CD4-positive, alpha-beta T cell treated with Interleukin-6 for 4 hours (primary cell): ENCODE results near the gene SLC45A1.

ENCODE experiments used
- DNase-seq: peaks from one replicate; pipeline ENCODE4 v3.0.0-alpha.2; 2020; ENCODE audit warnings: mixed read lengths

SLC45A1 gene

GRCh38 chr1:8356256-8357209 is 38.6 kb downstream of the SLC45A1 start:
- no peak for DNase-seq

DNA sequence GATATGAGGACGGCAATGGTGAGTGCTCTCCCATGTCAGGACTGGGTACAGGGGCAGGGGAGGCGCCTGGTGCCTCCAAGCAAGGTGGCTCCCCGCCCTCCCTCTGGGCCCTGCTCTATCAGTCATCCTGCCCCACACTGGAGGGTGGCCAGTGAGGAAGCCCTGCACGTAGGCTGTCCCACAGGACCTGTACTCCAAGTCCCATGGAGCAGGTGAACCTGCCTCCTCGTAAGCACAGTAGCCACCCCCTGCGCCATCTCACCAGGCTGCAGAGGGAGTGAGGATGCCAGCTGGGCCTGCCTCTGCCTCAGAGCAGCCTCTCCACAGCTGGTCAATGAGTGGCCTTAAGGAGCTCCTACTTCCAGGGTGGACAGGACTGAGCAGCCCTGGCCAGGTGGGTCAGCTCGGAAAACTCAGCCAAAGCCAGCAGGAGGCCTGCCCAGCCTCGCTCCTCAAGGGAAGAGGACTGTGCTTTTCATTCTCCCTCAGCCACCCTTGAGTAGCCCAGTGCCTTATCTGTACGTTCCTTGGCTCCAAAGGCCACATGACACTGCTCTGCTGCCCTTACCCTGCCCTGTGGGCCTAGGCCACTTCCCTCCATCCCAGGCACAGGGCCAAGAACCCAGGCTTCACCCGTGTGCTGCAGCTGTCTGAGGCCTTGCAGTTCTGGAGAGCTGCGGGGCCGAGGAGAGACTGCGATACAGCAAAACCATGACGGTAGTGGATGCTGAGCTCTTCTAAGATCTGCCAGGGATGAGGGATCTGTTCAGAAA is 39.6 kb downstream of the SLC45A1 start:
- no peak for DNase-seq

GRCh38 chr1:8358241-8358896 is 40.5 kb downstream of the SLC45A1 start:
- DNase-seq = no peak

- no peak for DNase-seq
Measured at GRCh38 chr1:8358897-8359616, 41.1 kb downstream of the SLC45A1 start.

- no peak for DNase-seq
Measured at GRCh38 chr1:8359617-8360481, 41.9 kb downstream of the SLC45A1 start.

GRCh38 chr1:8360493-8361197 is 42.7 kb downstream of the SLC45A1 start:
- no peak for DNase-seq

- no peak for DNase-seq
Measured at GRCh38 chr1:8361198-8361849, 43.4 kb downstream of the SLC45A1 start.

GRCh38 chr1:8362701-8363101 is 44.8 kb downstream of the SLC45A1 start:
- no peak for DNase-seq

DNA sequence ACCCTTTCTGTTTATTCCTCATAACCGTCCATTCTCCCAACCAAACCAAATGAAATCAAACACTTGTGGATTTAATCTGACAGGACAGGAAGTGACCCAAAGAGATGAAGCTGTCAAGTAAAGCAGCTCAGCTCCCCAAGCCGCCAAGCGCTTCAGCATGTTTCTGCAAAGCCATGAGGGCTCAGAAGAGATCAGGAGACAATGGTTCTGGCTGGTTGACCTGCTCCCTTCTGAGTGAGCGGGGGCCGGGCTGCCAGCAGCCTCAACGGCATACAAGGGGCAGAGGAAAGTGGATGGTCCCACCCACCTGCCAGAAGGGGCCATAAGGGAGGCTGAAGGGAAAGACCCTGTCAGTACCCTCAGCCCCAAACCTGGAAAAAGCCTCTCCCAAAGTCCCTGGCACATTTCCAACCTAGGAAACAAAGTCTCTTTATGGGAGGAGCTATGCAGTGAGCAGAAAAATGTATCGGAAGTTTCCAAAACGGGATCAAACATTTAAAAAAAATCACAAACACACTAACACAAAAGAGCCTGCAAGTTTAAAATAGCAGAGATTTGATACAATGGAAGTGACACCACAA is 45.4 kb downstream of the SLC45A1 start:
- no peak for DNase-seq

DNA sequence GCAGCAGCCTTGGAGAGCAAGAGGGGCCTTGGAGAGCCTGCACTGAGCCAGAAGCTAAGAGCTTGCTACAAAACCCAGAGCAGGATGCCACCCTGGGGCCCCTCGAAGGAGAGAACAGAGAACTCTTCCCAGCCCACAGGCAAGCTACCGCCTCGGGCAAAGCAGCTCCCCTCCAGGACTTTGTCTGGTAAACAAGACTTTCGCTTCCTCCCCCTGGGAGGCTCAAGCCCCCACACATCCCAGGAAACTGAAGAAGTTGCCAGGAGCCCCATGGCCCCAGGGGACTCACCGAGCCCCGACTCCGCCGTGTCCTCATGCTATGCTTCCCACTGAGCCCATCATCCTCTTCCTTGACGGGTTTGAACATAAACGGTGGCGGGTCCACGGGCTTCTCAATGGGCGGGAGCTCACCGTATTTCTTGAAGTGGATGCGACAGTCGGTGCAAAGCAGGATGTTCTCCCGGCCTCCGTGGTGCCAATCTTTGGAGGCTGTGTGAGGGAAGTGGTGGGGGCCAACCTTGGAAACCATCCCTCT is 45.9 kb downstream of the SLC45A1 start:
- DNase-seq = no peak

GRCh38 chr1:8364528-8365442 is 46.9 kb downstream of the SLC45A1 start:
- DNase-seq = no peak

GRCh38 chr1:8365661-8366362 is 47.9 kb downstream of the SLC45A1 start:
- DNase-seq = no peak

GRCh38 chr1:8367571-8368194 is 49.8 kb downstream of the SLC45A1 start:
- no peak for DNase-seq

DNA sequence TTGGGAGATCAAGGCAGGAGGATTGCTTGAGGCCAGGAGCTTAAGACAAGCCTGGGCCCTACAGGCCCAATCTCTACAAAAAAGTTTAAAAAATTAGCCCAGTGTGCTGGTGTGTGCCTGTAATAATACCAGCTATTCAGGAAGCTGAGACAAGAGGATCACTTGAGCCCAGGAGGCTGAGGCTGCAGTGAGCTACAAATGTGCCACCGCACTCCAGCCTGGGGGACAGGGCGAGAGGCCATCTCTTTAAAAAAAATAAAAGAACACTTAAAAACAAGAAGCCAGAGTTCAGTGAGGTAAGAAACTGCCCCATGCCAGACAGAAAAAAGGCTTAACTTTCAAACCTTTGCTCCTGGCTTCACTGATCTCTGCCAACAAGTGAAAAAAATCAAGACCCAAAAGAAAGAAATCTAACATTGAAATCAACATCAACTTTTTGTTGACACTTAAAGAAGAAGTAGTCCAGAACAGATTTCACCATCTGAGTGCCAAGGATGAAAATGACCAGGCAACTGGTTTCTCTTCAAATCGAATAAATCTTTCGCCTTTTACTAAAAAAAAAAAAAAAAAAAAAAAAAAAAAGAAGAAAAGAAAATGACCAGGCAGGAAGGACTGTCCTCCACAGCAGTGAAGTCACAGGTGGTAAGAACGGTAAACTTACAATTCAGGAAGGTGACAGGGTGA is 51.2 kb downstream of the SLC45A1 start:
- no peak for DNase-seq

DNA sequence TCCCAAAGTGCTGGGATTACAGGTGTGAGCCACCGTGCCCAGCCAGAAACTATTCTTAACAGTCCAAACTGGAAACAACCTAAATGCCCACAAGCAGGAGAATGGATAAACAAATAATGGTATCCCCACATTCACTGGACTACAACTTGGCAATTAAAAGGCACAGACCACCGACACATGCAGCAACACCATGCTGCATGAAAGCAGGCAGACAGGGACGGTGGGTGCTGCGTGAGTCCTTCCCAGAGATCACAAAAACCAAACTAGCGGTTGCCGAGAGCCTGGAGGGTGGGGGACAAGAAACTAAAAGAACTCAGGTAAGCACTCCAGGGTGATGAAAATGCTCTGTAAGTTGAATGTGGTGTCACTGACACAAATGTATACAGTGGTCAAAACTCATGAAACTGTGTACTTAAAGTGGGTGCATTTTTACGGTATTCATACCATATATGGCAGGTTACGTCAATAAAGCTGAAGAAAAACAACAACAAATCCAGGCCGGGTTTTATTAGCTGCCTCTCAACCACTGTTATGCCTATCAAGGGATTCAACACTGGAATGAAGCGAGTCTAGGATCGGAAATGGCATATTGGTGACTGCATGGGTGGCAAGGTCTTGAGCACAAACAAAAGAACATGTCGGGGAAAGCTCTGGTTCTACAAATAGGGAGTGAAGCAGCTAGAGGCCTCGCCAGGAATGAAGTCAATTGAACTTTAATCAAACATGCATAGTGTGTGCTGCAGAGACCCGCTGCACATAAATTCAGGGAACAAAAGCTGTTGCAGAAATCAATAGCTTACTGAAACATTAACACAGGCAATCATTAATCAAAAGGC is 52.4 kb downstream of the SLC45A1 start:
- no peak for DNase-seq

GRCh38 chr1:8370905-8371315 is 53.0 kb downstream of the SLC45A1 start:
- DNase-seq = no peak
